DOHH2 (cell line): ENCODE measurements around the gene PRDX3.

Experiments used
- EZH2phosphoT487 ChIP-seq: fragments of 200-600 bp; sonication (generic); IDR thresholded peaks from 2 replicates; pipeline ENCODE4 v1.6.1; 2017; ENCODE audit warnings: borderline replicate concordance, mild to moderate bottlenecking, antibody characterized with exemption, low read length, moderate library complexity, mixed read lengths
- TF ChIP-seq, protein P1 (sequence below): fragments of 200-600 bp; sonication (generic); IDR thresholded peaks from one replicate; pipeline ENCODE4 v1.5.1; 2014; ENCODE audit warnings: antibody characterized with exemption, mild to moderate bottlenecking, low read depth, low read length; ENCODE audit not compliant: poor library complexity, severe bottlenecking

DNA sequence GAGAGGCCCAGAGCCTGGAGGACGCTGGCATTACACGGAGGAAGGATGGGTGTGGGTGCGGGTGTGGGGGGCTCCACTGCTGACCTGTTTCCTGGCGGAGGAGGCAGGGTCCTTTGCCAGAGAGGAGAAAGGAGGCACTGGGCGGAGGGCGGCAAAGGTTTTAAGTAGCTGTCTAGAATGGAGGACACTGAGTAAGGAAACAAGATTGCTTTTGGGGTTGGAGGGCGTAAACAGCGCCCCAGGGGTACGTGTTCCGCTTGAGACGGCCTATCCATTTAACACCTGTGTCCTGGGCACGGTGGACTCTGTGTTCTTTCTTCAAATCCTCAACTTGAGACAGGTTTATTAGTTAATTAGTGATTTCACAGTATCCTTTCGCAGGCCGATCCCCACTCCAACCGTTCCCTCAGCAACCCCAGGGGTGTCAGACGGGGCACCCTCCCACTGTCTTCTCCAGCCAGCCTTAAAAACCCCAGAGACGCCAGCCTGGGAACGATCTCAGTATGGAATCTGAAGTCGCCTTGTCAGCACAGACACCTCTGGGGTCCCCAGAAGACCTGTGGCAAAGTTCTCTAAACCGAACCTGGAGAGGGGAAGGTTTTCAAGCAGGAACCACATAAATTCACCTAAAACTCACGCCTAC, 37.9 kb downstream of the PRDX3 start:
- TF ChIP-seq, protein P1, sequence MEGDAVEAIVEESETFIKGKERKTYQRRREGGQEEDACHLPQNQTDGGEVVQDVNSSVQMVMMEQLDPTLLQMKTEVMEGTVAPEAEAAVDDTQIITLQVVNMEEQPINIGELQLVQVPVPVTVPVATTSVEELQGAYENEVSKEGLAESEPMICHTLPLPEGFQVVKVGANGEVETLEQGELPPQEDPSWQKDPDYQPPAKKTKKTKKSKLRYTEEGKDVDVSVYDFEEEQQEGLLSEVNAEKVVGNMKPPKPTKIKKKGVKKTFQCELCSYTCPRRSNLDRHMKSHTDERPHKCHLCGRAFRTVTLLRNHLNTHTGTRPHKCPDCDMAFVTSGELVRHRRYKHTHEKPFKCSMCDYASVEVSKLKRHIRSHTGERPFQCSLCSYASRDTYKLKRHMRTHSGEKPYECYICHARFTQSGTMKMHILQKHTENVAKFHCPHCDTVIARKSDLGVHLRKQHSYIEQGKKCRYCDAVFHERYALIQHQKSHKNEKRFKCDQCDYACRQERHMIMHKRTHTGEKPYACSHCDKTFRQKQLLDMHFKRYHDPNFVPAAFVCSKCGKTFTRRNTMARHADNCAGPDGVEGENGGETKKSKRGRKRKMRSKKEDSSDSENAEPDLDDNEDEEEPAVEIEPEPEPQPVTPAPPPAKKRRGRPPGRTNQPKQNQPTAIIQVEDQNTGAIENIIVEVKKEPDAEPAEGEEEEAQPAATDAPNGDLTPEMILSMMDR: no peak
- TF ChIP-seq EZH2phosphoT487: no peak
